Measurements from ENCODE around the gene DAG1. TPM values are rescaled to one million over a fixed set of nuclear protein-coding genes. Genes with fewer than 3 reads are reported as not detected.

DAG1 gene
- 154 and 177 TPM in 2 replicates for total RNA-seq (2022)
- Bru-seq, nascent RNA: percentile 82 among the genes with signal in this experiment
- BruChase-seq, experiment 1, labeled RNA remaining after a 2-hour chase: percentile 89 among the genes with signal in this experiment
- percentile 96 among the genes with signal in this experiment for BruChase-seq, experiment 2, labeled RNA remaining after a 6-hour chase
- long read RNA-seq, full-length matches to known transcripts: 22 of 90 reads
- long read RNA-seq, partial matches to known transcripts: 0 of 90 reads
- long read RNA-seq, other reads (novel, unspliced or antisense): 68 of 90 reads

DNA sequence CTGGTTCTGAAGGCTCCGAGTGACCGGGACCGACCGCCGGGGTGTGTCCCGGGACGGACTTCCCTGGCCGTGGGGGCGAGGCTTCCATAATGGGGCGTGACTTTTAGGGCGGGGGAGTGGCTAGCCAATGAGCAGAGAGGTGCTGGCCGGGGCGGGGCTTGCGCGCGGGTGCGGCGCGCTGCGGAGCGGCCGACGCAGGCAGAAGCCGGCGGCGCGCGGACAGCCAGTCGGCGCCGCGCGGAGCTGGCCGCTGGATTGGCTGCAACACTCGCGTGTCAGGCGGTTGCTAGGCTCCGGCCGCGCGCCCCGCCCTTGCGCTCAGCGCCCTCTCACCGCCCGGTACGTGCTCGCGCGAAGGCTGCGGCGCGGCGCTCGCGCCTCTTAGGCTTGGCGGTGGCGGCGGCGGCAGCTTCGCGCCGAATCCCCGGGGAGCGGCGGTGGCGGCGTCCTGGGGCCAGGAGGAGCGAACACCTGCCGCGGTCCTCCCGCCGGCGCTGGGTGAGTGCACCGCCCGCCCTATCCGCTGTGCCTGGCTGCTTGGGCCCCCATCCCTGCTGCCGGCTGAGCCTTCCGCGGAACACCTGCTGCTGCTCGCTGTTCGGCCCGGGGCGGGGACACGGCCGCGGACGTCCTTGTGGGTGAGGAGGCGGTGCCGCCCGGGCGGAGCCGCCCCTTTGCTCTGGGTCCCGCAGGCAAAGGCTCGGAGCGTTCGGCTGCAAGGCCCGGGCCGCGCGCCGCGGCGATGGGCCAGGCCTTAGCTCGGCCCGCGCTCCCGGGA, at the start of gene DAG1:
TSS of gene DAG1 (plus strand) at position 332 of the 778 bp plus-strand sequence. CDS start 40,268 bp downstream, outside the sequence.
- CTCF ChIA-PET: interaction anchor here (0.6 to 4.4 kb wide), 8 partner anchors 9 to 997 kb away, joined by 3 to 24 read pairs (median 5); no protein-coding TSS in a partner anchor

DNA sequence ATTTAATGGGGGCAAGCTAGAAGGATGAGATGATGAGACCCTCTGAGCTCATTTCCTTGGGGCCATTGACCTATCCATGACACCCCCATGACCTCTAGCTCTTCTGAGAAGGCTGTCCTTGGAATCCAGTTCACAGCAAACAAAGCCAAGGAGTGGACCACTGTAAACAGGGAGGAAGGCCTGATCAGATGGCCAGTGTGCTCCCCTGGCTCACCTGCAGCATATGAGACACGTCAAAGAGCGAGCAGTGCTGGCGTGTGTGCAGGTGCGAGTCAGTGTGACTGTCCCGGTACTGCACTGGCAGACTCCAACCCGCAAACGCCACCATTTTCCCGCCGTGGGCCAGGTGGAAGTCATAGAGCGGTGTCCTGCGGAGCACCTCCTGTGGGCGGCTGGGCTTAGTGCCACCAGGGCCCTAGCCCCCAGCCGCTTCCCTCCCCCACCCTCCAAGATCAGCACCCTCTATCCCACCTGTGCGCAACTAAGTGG, 48.1 kb upstream of the DAG1 start:
- Mint-ChIP-seq H3K4me3 (ENCODE audit: unreplicated experiment) (peak overlapping the region; percentile 59), H3K9me3 (ENCODE audit: unreplicated experiment) (no peaks in the 10 kb centered on the region), H3K4me1 (ENCODE audit: low read depth, unreplicated experiment) (peaks cover 13% of the 10 kb centered on the region), H3K36me3 (ENCODE audit: insufficient read depth, unreplicated experiment) (peaks cover 16% of the 10 kb centered on the region), H3K27me3 (ENCODE audit: insufficient read depth, unreplicated experiment) (no peaks in the 10 kb centered on the region), H3K27ac (ENCODE audit: unreplicated experiment) (peak overlapping the region; percentile 53)
- no peaks in the 10 kb centered on the region for H3K9me3 ChIP-seq
- DNase-seq: no peak
- no peak overlapping the region for H3K4me3 ChIP-seq (ENCODE audit: low read depth, low read length)
- H3K27me3 ChIP-seq (replicated peaks; ENCODE audit: control insufficient read depth, insufficient read depth, low read length): no peaks in the 10 kb centered on the region
- intact Hi-C loops (cut with micrococcal nuclease; ENCODE audit: unreplicated experiment): no loop called here
- ChIA-PET POLR2A (interaction anchor here (0.8 kb wide), 1 partner anchor 10 kb away, joined by 4 read pairs; the partner anchor contains the start of gene RHOA), CTCF (interaction anchor here (0.6 to 1.3 kb wide), 4 partner anchors 27 to 82 kb away, joined by 3 to 6 read pairs (median 4); partner anchors contain the start of gene USP4)
- no peaks in the 10 kb centered on the region; the same call in 1 of the 2 replicates for H3K36me3 ChIP-seq (ENCODE audit: control insufficient read depth, insufficient read depth, low read length)
- peaks cover 32% of the 10 kb centered on the region for H3K4me1 ChIP-seq
- BruUV-seq (replicated peaks): no TSS peak
- TF ChIP-seq, protein P1, sequence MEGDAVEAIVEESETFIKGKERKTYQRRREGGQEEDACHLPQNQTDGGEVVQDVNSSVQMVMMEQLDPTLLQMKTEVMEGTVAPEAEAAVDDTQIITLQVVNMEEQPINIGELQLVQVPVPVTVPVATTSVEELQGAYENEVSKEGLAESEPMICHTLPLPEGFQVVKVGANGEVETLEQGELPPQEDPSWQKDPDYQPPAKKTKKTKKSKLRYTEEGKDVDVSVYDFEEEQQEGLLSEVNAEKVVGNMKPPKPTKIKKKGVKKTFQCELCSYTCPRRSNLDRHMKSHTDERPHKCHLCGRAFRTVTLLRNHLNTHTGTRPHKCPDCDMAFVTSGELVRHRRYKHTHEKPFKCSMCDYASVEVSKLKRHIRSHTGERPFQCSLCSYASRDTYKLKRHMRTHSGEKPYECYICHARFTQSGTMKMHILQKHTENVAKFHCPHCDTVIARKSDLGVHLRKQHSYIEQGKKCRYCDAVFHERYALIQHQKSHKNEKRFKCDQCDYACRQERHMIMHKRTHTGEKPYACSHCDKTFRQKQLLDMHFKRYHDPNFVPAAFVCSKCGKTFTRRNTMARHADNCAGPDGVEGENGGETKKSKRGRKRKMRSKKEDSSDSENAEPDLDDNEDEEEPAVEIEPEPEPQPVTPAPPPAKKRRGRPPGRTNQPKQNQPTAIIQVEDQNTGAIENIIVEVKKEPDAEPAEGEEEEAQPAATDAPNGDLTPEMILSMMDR (IDR thresholded peaks at IDR 0.05; ENCODE audit: insufficient read depth in 1 of 2, low read depth in 1 of 2, low read length in 1 of 2, severe bottlenecking in 1 of 2, unreplicated experiment in 1 of 2): no peak

More for the DNA sequence above, at the start of gene DAG1:
- POLR2A ChIA-PET: interaction anchor here (0.5 to 3.0 kb wide), 14 partner anchors 10 to 454 kb away, joined by 3 to 26 read pairs (median 7); partner anchors contain the start of genes BSN, NICN1, RHOA and TCTA
- no TSS peak for BruUV-seq (replicated peaks)
- H3K27me3 Mint-ChIP-seq (ENCODE audit: insufficient read depth, unreplicated experiment): no peaks in the 10 kb centered on the region
- intact Hi-C loops (cut with micrococcal nuclease; ENCODE audit: unreplicated experiment): loop anchor here (1.0 kb wide), 1 partner anchor 9 kb away; no protein-coding TSS in a partner anchor
- H3K4me3 Mint-ChIP-seq (ENCODE audit: unreplicated experiment): peak within 1 kb of the TSS; percentile 84
- no peaks in the 10 kb centered on the region for H3K9me3 ChIP-seq
- H3K4me1 Mint-ChIP-seq (ENCODE audit: low read depth, unreplicated experiment): peaks cover 13% of the 10 kb centered on the region
- DNase-seq: peak; percentile 98 to 99
- no peaks in the 10 kb centered on the region for H3K27me3 ChIP-seq (replicated peaks; ENCODE audit: control insufficient read depth, insufficient read depth, low read length)
- H3K36me3 ChIP-seq (ENCODE audit: control insufficient read depth, insufficient read depth, low read length): no peaks in the 10 kb centered on the region
- H3K4me1 ChIP-seq: peaks cover 52% of the 10 kb centered on the region
- peaks cover 56% of the 10 kb centered on the region for H3K36me3 Mint-ChIP-seq (ENCODE audit: insufficient read depth, unreplicated experiment)
- H3K4me3 ChIP-seq (ENCODE audit: low read depth, low read length): peak within 1 kb of the TSS; percentile 89
- TF ChIP-seq, protein P1 (IDR thresholded peaks at IDR 0.05; ENCODE audit: insufficient read depth in 1 of 2, low read depth in 1 of 2, low read length in 1 of 2, severe bottlenecking in 1 of 2, unreplicated experiment in 1 of 2): no peak
- no peaks in the 10 kb centered on the region for H3K9me3 Mint-ChIP-seq (ENCODE audit: unreplicated experiment)
- H3K27ac Mint-ChIP-seq (ENCODE audit: unreplicated experiment): peak within 1 kb of the TSS; percentile 98
